OCI-M2 (cell line): ENCODE data around the gene C10orf90.

Source experiments
- DNase-seq: peaks from one replicate; lab custom pipeline; 2025; ENCODE audit not compliant: unreplicated experiment; lab: John Stamatoyannopoulos, UW

C10orf90 gene

DNA sequence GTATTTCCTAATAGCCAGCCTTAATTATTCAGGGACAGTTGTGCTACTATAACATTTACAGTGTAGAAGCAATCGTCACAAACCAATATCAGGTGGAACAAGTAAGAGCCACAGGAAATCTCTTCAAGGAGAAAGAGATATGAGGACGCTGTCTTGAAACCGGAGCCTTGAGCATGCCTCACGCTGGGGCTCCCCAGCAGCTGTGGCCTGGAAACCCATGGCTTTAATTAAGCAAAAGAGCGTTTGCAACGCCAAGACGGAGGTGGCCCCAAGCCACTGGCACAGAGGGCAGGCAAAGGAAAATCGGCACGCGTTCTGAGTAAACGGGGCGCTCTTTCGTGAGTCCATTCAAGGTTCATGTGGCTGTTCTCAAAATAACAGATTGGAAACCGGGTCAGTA, 84.4 kb downstream of the C10orf90 start:
- DNase-seq: no peak

DNA sequence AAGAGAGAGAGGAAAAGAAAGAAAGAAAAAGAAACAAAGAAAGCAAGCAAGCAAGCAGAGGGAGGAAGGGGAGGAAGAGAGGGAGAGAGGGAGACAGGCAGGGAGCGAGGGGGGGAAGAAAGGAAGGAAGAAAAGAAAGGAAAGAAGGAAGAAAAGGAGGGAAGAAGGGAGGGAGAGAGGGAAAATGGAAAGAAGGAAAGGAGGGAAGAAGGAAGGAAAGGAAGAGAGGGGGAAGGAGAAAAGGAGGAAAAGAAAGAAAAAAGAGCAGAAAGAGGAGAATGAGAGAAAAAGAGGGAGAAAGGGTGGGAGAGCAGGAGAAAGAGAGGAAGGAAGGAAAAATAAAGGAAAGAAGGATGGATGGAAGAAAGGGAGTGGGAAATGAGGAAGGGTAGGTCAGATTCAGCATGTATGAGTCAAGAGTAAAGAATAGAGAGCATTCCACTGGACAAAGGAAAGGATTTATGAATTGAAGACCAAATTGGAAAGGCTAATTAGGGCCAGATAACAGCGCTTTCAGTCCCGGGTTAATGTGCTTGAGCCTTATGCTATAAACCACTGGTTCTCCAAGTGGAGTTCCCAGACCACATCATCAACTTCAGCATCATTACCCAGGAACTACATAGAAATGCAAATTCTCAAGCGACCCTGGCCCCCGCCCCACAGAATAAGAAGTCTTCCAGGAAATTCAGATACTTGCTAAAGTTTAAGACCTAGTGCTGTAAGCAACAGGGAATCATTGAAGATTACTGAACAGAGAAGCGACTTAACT, 85.1 kb downstream of the C10orf90 start:
- no peak for DNase-seq

DNA sequence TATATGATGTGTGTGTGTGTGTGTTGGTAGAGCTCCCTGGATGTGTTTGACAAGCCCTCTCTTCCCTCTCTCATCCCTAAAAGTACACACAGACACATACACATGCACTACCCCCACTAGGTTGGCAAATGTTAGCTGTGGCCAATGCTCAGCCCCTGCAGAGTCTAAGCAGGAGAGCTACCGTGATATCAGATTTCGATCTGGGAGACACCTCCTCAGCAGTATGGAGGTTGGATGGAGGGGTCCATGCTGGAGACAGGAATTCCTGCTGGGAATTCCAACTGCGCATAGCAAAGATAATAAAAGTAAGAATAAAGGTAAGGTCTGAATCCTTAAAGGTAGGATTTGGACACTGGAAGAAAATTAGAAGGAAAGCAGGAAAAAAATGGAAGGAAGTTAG, 85.7 kb downstream of the C10orf90 start:
- no peak for DNase-seq

DNA sequence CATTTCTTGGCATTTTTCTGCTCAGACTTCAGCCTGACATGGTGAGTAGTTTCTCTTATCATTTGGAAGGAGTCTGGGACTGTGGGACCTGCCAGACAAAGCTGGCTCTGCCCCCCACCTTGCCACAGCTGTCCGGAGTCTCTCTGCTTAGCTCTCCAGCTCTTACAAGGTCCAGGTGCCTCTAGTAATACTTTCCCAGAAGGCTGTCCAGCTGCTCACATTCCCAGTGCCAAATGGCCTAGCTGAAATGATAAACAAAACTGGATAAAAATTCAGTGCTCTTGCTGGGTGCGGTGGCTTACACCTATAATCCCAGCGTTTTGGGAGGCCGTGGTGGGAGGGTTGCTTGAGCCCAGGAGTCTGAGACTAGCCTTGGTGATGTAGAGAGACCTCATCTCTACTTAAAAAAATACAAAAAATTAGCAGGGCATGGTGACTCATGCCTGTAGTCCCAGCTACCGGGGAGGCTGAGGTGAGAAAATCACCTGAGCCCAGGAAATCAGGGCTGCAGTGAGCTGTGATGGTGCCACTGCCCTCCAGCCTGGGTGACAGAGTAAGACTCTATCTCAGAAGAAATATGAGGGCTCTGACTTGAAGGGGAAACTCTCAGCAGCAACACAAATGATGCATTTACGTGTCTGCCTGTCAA, 86.8 kb downstream of the C10orf90 start:
- DNase-seq: no peak

DNA sequence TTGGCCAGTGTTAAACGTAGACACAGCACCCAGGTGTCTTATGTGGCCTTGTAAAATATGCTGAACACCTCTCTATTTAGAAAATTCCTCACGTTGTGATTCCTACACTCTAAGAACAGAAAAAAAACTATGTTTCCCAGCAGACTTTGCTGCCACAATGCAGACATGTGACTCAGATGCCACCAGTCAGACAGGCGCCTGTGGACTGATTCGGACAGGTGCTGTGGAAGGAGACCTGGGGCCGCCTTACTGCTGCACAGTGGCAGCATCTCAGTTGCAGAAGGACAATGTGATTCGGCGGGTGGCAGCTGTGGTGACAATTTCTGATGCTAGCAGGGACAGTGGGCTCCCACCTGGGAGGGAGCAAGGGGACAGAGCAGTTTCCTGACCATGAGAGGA, 88.8 kb downstream of the C10orf90 start:
- no peak for DNase-seq

DNA sequence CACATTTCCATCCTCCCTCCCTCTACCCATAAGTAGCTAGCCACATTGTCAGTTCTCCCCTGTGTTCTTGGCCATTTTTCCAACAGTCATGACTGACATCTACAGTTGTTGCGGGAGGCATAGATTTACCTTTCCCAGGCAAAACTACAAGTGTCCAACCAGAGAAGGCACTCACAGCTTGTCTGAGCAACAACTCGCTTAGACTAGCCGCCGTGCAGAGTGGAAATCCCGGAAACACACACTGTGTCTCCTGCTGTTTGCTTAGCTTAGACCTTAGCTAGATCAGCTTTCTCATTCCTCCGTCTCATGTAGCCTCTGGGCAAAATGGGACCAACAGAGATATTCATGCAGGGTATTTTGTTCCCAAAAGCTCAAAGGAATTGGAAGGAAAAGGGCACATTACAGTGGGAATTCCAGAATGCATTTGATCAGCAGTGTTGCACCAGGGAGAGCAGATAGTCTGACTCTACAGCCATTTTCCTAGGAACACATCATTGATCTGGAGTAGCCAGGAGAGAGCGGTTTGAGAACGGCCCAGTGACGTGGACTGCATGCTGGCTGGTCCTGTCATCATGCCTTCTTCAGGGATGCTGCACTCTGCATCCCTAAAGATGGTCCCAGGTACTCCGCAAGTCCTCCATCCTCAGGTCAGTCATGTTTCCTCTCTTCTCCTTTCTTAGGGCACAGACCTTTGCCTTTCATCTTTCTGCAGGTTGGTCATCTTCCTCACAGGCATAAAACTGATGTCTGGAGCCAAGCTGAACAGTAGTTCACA, 89.4 kb downstream of the C10orf90 start:
- DNase-seq: no peak

DNA sequence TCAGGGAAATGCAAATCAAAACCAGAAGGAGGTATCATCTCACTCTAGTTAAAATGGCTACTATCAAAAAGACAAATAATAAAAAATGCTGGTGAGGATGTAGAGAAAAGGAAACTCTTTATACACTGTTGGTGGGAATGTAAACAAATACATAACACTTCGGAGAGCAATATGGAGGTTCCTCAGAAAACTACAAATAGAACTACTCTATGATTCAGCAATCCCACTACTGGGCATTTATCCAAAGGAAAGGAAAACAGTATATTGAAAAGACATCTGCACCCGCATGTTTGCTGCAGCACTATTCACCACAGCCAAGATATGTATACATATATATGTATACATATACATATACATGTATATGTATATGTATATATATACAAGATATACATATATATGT, 94.2 kb downstream of the C10orf90 start:
- DNase-seq: no peak

DNA sequence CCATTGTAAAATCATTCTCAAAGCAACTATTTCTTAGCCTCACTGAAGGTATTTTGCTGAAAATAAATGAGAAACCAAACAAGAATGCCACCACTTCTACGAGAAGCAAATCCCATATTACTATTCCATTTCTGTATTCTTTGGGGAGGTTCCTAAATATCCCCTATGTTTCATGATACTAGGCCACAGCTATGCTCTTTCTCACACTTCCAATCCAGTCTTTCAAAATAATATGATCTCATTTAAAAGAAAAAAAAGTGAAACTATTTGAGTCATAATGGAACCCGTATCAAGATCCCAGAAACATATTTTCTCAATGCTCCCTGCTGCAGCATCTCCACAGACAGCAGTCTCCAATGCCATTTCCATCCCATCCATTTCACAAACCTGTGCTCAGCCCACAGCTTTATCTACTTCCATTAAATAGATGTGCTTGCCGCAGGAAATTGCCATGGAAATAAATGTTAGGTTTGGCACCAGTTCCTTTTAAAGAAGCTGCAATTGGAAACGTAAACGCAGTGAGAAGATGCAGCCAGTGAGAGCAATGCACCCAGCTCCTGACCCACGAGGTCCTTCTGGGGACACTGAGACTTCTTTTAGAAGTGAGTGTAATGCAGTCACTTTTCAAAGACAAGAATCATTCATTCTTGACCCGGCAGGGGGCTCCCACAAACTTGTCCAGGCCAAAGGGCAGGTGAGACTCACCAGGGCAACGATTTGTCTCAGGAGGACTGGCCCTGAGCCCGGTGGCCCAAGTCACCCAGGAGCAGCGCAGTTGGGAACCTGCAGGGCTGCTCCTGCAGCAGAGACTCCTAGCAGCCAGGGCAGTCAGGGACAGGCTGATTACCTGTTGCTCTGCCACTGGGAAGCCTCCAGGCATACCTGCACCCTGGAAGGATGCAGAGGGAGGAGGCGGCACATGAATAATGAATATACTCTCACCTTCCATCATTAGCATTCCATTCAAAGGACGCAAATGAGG, 99.6 kb downstream of the C10orf90 start:
- no peak for DNase-seq

DNA sequence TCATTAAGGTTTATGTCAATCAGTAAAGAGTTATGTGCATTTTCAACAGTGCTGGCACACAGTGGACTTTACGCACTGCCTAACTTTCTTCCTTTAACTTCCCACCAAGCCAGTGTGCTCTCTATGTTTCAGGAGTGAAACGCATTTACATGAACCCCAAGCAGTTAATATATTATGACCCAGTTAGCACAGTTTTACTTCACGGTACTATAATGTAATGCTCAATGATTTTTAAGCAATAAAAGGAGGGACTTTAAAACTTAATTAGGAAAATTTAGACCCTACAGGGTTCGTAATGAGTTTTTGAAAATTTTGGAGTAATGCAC, 100.3 kb downstream of the C10orf90 start:
- no peak for DNase-seq

DNA sequence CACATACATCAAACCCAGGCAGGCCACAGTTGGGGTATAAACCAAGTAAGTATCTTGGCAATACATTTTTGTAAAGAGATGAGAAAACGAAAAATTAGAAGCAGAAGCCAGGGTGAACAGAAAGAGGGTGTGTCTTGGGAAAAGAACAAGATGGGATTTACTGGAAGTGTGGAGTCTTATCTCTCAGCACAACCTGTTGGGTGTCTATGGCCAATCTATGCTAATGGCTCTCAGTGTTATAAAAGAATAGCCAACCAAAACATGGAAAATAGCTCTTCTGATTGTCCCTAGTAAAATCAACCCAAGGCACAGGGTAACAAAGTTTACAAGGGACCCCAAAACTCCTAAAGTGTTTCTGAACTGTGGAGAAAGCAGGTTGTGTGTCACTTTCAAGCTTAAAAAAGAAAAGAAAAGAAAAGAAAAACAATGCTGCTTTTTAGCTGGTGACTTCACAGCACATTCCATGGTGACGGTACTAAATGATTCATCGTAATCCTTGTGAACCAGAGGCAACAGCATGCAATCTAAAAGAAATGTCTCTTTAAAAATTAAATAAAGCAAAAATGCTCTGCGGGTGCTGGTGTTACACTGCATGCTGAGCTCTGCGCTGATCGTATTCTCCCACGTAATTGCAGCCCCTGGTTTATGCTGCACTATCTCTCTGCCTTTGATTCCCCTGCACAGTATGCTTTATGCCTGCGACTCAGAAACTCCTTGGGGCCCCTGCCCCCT, 100.8 kb downstream of the C10orf90 start:
- DNase-seq: no peak

DNA sequence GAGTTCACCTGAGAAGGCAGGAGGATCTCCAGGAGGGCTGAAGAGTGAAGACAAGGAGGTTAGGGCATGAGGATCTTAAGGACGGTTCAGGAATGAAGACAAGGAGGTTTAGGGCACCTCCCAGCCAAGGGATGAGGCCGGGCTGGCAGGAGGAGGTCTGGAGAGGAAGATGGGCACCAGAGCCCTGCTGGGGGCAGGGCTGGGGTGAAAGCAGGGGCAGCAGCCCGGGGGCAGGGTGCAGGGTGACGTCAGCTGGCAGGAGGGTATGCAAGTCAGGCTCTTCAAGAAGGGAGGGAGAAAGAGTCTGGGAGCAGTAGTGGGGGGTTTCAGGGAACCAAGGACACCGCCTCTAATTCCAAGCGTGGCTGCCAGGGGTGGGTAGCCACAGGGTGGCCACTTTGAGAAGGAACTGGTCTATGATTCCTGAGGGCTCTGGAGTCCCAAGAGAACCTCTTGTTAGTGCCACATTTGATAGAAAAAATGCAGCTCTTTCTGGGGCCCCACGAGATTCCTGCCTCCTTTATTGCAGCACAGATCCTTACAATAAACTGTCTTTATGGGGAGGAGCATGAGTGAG, 101.6 kb downstream of the C10orf90 start:
- no peak for DNase-seq

DNA sequence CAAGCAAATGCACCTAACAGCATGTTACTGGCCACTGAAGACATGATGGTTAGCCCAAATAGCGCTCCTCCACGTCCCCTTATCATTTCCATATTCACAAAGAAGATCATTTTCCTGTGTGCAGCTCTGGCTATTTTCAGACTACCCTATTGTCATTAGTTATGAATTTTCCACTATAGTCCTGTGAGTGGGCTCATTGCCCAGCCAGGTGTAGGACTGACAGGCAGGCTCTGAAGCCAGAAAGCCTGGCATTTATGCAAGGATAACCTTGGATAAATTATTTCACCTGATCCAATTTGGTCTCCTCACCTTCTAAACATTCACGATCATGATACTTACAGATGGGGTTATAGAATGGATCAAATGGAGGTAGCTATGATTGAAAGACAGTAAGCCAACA, 104.6 kb downstream of the C10orf90 start:
- DNase-seq: no peak

DNA sequence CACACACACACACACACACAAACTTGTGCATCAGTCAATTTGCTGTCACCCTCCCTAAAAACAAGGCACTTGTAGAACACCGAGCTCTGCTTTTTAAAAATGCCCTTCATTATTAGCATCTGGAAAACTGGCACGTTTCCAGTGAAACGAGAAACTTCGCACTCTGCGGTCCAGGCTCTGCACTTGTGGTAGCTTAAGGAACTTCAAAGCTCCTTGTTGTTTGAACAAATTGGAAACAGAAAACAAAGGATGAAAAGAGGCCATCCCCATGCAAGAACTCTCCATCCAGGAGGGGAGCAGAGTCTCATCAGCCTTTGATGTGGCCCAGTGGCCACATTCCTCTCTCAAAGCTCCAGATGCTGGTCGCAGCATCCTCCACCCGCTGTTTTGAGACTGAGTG, 105.1 kb downstream of the C10orf90 start:
- no peak for DNase-seq

DNA sequence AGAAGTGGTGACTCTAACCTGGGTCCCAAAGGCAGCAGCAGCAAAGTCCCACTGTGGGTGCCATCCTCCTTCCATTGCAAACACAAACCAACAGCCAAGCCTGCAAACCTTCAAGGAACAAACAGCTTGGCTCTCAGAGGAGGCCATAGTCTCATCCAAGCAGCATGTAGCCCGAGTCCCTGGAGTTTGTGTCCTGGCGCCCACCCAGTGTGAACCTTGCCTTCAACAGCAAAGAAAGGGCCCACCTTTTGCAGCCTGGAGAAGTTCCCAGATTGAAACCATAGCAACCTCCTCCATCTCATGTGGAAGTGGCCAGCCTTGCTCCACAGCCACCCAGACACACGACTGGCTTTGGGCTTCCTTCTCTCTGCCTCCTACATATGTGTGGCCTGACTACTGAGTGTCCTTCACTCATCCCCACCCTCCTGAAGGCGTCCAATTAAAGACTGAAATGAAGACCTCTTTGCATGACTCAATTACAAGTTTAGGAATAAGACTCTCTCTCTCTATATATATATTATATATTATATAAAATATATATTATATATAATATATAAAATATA, 106.1 kb downstream of the C10orf90 start:
- DNase-seq: no peak

DNA sequence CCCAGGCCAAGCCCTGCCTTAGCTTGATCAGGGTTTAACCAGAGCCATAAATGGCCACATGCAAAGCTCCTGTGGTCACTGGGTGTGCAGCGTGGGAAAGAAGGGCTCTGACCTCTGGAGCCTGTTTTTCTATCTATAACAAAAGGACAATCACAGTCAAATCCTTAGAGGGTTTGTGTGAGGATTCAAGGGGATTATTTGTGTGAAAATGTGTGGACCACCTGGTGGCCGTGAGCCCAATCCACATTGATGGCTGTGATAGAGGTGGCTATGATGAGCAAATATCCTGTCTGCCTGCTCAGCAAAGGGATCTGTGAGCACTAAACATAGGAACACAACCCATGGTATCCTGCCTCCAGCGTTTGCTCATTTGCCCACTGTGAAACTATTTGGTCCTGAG, 107.1 kb downstream of the C10orf90 start:
- DNase-seq: no peak

DNA sequence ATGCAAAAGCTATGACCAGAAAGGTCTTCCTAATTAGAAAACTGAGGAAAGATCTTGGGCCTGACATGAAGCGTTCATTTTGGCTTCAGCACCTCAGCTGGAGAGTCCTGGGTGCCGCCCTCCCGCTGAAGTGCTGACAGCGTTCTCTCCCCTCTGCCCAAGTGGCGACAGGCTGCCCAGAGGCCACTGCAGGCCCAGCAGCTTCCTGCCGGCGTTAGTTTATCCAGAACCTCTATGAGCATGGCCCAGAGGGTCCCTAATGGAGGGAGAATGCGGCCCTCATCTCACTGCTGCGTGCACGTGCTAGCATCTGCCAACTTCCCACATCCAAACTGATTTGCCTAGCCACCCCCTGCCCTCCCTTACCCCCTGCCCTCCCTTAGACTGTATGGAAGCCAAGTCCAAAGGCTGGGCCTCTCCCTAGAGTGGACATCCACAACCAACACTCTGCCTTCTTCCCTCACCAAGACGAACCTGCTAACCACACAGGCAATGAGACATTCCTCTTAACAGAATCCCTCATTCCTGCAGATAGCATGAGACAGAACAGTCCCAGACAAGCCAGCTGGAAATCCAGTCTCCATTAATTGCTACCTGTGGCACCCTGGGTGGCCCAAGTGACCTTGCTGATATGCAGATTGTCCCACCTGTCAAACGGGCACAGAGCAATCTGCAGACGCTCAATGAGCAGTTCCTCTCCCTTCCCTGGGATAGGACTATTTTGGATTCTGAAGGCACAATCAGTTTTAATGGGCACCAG, 108.4 kb downstream of the C10orf90 start:
- DNase-seq: no peak

DNA sequence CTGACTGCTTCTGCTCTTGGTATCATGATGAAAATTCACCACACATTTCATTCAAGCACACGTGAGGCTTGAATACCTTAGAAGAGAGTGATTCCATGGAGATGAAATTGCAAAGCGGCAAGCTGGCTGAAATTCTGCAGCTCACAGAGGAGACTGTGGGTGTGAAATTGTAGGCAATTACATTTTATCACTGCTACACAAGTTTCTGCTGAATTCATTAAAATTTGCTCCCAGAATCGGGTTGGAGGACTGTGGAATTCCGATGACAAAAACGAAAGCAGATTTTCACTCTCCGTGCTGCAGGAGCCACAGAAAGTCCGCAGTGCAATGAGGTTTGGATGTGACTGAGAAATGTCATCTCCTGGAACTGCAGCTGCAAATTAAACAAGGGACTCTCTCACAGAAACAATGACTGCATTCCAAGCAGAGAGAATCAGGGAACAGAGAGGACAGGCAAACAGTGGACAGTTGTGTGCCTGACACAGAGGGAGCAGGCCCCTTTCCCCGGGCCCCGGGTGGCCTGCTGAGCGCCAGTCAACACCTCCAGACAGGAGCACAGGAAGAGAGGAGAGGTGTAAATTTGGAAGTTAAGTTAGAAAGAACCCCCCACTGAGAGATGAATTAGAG, 109.1 kb downstream of the C10orf90 start:
- DNase-seq: no peak

DNA sequence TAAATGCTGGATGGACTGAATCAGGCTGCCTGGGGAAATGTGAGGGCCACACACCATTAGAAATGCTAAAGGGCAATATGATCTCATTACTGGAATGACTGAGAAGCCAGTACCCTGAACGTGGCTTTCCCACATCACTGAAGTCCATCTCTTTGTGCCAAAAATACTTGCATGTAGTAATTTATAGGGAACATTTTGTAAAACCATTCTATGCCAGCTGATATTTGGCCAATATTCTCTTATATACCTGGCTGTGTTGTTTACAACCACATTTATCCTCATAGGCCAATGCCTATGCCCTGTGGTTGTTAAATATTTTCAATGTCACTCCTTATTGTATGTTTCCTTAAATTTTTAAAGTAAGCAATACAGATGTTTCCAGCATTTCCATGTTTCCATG, 111.6 kb downstream of the C10orf90 start:
- no peak for DNase-seq

DNA sequence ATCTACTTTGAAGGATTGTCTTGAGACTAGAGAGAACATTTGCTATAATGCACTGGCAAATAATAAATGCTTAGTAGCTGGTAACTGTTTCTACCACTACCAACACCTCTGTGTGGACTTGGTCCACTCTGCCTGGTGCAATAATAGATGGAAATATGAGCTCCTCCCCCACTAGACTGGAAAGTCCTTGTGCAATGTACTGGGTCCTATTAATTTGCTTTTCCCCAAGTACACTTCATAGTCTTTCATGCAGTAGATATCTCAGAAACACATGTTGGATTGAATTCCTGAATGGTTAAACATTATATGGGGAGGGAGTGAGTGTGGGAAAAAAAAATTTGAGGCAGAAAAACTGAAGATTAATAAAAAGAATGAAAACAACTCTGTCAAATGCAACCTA, 119.3 kb downstream of the C10orf90 start:
- no peak for DNase-seq
